ENCODE results near the gene CFAP91.

Gene CFAP91

DNA sequence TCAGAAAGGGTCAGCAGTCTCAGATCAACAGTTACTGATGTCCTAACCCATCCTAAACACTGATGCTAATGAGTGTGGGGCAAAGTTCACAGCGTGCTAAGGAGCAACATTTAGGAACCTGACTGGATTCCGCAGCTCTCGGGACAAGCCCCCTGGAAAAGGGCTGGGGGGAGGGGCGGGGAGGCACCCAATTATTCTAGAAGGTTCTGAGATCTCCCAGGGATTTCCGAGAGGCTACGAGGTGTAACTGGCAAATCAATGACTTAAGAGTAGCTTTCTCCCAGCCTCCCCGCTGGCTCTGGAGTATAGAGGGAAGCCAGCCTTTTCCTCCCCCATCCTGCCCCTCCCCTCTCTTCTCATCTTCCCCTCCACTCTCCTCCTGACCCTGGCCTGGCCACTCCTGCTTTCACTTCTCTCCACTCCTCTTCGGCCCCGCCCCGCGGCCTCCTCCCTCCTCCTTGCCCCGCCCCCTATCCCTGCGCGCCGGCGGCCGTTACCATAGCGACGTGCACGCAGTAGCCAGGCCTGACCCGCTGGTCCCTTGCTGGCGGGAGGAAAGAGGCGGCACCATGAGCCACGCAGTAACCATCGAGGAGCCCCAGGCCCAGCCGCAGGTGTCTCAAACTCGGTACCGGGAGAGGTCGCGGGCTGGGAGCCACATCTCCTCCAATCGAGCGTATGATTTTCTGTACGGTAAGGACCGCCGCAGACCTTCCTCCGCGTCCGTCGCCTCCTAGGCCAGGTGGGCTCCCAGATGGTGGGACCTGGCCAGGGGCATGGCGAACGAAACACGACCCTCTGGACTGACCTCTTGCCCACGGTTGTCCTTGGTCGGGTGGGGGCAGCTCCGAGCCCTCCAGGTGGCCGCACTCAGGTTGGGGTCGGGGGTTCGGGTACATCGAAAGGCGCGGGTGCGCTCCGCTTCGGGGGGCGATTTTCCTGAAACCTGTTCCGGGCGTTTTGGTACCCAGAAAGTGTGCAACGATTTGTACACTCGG is at the start of gene CFAP91:
Gene CFAP91, plus strand, starts transcription at position 493 of the 998 bp plus-strand sequence. Its CDS starts 77 bp downstream, at position 570.
- peak; percentile 60 for DNase-seq (ENCODE audit: low read depth, low spot score)

DNA sequence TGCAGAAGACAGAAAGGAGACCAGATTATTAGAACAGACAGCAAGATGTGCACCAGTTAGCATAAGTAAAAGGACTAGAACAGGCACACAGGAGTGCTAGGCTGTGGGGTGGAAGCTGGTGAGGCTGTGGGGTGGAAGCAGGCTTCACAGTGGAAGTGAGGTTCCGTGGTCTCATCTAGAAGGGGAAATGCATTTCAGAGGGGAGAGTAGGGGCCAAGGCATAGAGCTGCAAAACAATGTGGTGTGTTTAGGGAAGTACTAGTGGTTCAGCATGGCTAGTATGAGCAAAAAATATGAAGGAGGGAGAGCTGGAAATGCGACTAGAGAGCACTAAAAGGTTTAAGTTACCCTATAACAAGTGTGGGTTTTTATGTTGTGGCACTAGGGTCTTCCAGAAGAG is 48.9 kb upstream of the CFAP91 start:
- no peak for DNase-seq (ENCODE audit: low read depth, low spot score)

DNA sequence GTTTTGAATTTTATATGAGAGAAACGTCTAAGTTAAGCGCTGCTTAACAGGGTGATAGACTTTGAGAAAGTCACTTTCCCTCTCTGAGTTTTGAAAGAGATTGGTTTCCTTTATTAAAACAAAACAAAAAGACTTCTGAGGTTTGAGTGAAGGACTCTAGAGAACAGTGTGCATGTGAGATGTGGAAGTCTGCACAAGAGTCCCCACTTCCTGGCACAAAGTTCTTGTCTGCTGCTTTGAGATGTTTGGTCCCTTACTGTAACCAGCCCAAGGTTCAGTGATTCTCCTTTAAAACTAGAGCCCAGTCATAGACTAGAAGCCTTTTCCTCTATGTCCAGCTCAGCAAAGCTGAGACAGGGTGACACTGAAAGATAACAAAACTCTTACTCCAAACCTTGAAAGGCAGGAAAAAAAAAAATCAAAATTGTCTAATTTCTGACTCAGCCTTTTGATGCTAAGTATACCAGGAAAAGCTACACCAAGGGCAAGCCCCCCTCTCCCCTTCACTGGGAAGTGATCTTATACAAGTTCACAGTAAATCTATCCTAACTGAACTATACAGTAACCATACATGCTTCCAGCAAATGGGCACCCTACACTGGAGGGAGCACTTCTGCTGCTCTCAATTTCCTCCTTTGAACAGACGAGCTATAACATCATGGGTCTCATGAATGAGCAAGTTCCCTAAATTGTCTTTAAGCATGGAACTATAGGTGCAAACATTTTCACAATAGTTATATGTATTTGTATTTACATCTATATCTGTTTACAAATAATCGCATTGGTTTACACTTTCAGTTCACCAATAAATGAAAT is 44.7 kb upstream of the CFAP91 start:
- DNase-seq (ENCODE audit: low read depth, low spot score) = no peak

DNA sequence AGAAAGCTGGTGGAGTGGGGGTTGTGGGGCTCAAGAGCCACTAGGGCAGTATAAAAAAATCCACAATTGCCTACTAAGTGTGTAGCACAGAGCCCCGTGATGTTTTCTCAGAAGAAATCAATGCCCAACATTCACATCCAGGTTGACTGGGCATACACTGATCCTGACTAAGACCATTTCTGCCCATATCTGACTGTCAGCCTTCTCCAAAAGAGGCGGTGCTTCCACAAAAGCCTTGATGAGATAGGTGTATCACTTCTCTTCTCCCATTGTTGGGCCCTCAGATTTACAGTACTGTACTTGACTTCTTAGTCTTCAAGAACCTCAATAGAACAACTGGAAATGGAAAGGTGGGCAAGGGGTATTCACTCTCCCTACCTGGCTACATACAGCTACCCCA is 43.8 kb upstream of the CFAP91 start:
- DNase-seq (ENCODE audit: low read depth, low spot score) = no peak

DNA sequence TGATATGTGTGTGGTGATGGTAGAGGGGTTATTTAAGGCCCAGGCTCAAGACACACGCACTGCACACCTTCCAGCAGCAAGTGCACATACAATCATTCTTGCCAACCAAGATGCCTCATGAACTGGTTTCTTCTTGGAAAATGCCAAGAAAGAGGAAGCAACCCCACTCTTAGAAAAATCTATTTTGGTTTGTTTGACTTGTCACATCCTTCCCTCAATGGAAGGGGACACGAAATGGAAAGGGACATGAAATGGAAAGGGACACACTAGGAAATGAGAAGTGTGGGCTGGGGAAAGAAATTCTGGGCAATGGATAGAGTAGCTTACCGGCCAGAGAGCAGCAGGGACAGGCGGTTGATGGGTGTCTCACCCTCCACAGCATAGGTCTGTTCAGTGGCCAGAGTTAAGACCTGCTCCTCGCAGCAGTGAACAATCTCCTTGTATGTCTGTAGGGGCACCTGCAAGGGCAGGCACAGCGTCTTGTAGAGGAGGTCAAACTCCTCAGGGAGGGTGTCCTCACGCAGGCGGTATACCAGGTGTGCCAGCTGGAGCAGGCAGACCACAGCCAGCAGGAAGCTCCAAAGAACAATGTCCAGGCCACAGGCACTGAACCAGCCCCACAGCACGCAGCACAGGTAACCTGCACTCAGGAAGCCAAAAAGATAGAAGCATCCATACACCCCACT is 43.1 kb upstream of the CFAP91 start:
- DNase-seq (ENCODE audit: low read depth, low spot score) = no peak

DNA sequence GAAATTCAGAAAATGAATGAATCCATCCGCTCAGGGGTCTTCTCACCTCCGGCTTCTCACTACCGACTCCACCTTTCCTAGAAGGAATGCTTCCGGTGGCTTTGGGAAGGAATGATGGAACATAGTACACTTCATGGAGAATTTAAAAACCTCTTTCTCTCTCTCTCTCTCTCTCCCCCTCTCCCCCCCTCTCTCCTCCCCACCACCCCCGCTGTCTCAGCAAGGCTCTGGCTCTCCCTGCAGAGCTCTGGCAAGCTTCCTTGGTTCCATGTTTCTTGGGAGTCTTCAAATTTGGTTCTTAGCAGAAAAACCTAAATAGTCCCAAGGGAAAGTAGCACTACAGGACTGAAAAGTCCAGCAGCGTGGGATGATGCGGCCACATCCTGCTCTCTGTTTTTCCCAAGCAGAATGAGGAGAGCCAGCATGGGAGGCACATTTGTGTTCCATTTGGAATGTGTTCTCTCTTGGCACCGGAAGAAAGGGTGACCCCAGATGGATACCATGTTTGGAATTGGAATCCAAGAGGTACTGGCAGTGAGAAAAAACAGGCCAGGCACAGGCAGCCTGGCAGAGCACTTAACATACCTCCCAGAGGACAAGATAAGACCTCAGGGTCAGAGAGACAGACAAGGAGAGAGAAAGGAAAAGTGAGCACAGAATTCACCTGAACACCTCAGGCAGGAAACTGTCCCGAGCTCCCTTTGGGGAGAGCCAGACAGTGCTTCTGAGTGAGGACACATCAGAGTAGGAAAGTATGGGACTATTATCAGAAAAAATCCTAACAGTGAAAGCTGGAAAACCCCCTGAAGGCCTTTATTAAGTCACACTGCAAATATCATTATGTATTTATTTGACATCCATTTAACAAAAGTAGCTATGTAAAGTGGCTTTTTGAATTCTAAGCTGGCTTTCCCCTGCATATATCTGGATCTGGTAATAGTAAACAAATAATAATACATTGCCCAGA is 42.1 kb upstream of the CFAP91 start, which contains the start of gene POPDC2:
Gene POPDC2, minus strand, starts transcription at position 116 of the 967 bp plus-strand sequence. CDS start 166 bp downstream, outside the sequence.
- no peak for DNase-seq (ENCODE audit: low read depth, low spot score)

DNA sequence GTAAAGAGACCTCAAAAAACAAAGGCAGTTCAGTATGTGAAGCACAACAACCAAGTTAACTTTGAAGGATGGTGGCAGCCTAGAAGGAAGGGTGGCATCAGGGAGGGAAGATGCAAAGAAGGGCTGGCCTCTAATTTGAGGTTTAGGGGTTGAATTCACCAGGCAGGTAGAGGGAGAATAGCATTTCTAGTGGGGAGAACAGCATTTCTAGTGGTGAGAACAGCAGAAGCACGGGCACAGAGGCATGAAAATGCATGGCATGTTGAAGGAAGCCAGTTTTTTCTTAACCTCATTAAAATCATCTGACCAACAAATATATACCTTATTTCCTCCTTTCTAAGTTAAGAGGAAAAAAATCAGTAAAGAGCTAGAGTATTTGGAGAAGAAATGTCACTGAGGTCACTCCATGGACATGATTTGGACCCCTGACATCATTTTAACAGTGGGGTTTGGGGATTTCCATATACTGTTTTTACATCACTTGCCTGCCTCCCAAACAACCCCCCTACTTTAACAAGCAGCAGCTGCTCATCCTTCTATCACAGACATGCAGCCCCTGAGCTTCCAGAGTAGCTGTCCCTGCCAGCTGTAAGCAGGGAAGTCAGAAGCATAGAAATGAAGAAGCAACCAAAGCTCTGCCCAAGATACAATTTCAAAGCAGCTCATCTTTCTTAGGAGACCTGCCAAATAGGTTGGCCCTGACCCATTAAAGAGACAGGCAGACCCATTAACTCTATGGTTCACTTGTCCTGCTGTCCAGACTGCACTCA is 40.0 kb upstream of the CFAP91 start:
- DNase-seq (ENCODE audit: low read depth, low spot score) = no peak

DNA sequence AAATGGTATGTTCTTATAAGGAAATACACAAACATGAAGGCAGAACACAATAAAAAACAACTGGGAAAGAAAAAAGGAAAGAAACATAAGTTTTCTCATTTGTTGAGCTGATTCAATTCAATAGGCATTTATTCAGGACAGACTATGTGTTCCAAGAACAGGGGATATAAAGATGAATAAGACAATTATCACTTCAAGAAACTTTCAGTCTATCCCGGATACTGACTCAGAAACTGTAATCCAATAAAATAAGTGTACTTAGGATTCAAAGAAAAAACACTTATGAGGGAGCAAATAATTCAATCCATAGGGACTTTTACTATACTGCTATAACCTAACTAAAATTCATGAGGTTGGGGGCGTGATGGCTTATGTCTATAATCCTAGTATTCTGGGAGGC is 38.9 kb upstream of the CFAP91 start:
- DNase-seq (ENCODE audit: low read depth, low spot score) = no peak

DNA sequence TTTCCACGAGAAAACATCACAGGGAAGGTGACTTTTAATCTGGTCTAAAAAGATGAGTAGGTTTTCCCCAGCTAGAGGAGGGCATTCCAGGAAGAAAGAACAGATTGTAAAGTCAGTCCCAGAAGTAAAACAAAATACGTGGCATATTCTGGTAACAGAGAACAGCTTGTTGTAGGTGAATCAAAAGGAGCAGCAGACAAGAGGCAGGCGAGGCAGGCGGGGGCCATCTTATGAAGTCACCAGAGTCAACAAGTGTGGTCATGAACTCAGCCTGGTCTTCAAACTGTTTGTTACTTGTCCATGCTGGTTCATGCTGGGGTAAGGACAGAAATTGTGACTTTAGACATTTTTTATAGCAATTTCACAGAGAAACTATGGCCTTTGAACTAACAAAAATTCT is 38.5 kb upstream of the CFAP91 start:
- no peak for DNase-seq (ENCODE audit: low read depth, low spot score)

DNA sequence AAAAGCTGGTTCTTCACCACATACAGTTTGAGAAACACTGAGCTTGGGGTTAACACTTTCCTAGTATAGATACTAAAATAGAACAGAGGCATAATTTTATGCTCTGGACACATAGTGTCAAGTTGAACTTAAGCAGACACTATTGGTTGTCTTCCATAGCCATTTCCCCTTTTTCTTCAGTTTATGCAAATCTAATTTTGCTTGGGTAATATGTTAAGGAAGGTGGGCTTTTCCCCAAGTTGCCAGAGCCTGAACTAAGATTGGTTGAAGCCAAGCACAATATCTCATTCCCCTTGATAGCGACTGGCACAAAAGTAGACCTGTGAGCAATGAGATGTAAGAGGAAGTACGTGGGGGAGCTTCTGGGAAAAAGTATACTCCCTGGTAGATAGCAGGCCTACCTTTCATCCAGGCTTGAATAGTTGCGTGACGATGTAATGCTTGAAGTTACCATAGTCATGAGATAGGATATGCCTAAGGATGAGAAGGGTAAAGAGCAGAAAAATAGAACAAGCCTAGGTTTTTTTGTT is 37.9 kb upstream of the CFAP91 start:
- DNase-seq (ENCODE audit: low read depth, low spot score) = no peak

DNA sequence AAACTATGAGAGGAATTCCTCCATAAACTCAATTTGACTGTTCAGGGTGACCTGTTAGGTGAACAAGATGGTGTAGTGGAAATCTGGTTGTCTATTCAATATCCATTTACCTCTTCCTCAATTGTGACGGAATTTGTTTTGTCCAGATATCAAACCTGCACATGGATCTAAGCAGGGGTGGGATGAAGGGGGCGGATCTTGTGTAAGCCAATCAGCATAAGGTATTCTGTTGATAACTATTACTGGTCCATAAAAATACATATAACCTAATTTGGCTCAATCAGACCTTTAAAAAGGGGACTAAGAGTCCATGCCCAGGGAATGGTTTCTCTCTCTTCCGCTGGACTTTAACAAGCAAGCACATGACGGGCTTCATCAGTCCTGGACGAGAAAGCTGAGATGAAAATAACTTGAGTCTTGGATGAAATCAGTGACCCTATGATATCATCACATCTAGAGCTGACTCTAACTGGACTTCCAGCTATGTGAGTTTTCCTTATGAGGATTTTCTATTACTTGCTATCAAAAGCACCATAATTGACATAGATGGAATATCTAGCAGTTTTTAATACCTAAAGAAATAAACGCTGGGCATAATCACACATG is 36.8 kb upstream of the CFAP91 start:
- no peak for DNase-seq (ENCODE audit: low read depth, low spot score)

DNA sequence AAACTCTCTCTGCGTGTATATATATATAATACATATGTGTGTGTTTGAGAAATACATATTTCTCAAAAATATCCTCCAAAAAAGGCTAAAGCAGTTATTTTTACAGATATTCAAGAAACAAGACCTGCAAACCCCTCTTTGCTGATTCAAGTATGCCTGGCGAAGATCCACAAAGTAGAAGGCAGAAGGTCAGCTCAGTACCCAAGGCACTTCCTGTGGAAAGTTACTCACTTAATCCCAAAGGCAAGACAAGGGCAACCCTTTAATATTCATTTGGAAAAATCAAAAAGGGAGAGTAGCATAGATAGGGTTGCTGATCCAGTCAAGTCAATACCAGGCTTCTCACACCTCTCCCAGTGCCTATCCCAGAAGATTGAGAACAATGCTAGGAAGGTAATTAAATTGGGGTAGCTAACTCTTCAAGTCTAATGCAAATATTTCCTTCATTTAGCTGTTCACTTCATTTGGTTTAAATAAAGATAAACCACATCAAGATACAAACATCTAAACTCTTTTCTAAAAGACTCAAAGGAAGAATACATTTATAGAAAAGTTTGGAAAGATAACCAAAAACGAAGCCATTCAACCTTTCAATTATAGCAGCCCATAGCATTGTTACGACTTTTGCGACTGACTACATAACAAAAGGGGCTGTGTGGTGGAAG is 32.8 kb upstream of the CFAP91 start:
- DNase-seq (ENCODE audit: low read depth, low spot score) = no peak

DNA sequence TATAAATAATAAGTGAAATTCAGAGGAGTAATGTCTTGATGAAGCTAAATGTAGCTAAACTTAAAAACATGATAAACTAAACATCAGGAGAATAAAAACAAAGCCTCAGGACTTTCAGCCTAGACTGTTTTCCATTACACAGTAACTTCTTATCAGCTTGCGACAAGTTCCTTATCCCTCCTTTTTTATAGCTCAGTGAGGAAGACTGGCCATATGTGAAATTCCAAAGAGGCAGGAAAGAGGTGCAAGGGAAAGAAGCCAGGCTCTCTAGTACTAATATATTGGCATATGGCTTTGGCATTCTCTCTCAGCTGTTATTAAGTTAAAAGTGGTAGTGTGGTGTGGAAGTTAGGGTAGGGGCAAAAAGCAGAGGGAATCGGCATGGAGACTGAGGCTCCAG is 30.0 kb upstream of the CFAP91 start:
- no peak for DNase-seq (ENCODE audit: low read depth, low spot score)

DNA sequence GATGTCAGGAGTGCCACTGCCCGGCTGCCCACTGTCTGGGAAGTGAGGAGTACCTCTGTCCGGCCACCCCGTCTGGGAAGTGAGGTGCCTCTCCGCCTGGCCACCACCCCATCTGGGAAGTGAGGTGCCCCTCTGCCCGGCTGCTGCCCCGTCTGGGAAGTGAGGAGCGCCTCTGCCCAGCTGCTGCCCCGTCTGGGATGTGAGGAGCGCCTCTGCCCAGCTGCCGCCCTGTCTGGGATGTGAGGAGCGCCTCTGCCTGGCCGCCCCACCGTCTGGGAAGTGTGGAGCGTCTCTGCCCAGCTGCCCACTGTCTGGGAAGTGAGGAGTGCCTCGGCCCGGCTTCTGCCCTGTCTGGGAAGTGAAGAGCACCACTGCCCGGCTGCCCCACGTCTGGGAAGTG is 28.9 kb upstream of the CFAP91 start:
- no peak for DNase-seq (ENCODE audit: low read depth, low spot score)

DNA sequence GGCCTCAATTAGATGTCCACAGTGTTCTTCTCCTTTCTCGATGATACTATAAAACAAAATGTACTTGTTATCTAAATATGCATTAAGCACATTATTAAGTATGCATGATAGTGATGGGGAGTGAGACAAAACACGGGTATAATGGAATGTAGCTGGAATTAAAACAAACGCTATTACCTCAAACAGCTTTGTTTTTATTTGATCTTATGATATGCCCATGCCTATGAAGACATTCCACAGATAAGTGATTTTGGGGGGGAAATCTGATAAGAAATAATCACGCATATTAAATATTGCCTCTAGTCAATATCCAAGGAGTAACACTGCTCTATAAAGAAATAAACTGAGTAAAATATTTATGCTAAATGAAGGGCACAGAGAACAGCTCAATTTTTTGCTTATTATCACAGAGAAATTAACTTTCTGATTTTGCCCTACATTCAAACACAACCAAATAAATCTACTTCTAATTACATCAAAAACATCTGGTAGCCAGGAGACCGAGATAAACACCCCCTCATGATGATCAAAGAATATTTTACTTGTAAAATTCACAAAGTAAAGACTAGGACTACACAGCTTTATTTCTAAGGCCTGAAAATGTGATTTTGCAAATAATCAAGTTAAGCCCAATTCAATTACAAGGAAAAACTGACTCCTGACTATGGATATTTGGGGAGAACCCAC is 27.5 kb upstream of the CFAP91 start:
- DNase-seq (ENCODE audit: low read depth, low spot score) = no peak

DNA sequence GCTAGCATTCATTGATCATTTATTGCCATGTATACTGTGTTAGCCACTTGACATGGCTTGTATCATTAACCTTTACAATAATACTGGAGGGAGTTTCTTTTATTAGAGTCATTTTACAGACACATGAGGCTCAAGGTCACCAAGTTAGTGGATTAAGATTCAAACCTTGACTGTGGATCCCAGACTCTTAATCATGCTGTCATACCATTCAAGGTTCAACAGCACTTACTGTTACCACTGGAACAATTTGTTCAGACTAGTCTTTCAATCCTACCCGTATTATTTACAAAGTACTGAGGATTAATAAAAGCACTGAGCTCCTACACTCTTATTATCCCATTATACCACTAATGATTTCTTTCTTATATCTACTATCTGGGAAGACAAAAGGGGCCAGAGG is 26.8 kb upstream of the CFAP91 start:
- DNase-seq (ENCODE audit: low read depth, low spot score) = no peak

DNA sequence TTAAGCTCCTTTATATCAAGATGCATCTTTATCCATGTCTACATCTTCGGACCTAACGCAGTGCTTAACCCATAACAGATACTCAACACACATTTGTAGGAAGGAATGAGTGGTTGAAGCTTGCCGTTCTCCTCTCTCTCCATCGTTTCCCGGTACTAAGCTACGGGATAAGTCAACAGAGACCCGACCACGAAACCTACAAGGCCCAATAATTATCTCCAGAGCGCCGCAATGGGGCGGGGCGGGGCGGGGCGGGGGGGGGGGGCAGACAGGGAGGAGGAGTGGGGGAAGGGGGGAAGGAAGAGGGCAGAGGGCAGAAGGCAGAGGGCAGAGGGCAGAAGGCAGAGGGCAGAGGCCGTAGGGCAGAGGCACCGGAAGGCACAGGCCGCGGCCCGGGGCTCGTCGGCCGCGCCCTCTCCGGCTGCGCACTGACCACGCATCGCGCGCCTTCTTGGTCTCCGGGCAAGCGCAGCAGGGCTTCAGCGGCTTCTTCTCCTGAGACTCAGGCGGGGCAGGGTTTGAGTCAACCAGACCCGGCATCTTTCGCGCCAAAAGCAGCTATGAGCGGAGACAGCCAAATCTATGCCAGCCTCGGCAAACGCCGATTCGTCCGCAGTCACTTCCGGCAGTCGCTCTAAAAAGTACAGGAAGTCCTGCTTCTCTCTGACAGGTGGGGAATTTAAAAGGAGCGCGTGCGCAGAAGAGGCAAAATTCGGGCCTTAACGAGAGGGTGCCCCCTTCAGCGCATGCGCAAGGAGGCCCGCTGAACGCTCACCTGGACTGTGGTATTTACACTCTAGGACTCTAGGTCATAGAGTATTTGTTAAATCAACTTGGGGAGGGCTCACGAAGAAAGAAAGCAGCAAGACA is 25.8 kb upstream of the CFAP91 start, which contains the start of gene COX17:
Gene COX17, minus strand, starts transcription at position 636 of the 870 bp plus-strand sequence. Its CDS starts 96 bp downstream, at position 540.
- peak; percentile 94 for DNase-seq (ENCODE audit: low read depth, low spot score)
